Natural killer cell (primary cell): ENCODE data around the gene INPP5F. TPM values are rescaled to one million over a fixed set of nuclear protein-coding genes. Genes with fewer than 3 reads are reported as not detected.

Experiments
- ATAC-seq, 3 donors: fragments of 150-1000 bp in 2 of 3; fragments of 200-7000 bp in 1 of 3; cut with Tn5 transposase; 1 replicate in 1 of 3; 2 replicates in 2 of 3; pipeline ENCODE4 v1.10.0; 2021; ENCODE audit warnings: mild to moderate bottlenecking in 2 of 3, moderate library complexity in 2 of 3
- DNase-seq, 2 donors: peaks; one replicate each; pipeline versions ENCODE4 v3.0.0 to v3.0.0-alpha.2; 2013 to 2021; ENCODE audit warnings: mixed read lengths in 1 of 2
- H3K27ac ChIP-seq: one replicate; pipeline ENCODE4 v1.5.1; 2013; ENCODE audit warnings: mild to moderate bottlenecking, low read length
- H3K27me3 ChIP-seq: one replicate; pipeline ENCODE4 v1.6.1; 2013; ENCODE audit warnings: low read length; ENCODE audit not compliant: control insufficient read depth, insufficient read depth
- H3K36me3 ChIP-seq: one replicate; pipeline ENCODE4 v1.6.1; 2013; ENCODE audit warnings: low read length; ENCODE audit not compliant: control insufficient read depth, insufficient read depth
- H3K4me1 ChIP-seq: one replicate; pipeline ENCODE4 v1.6.1; 2013; ENCODE audit warnings: low read length; ENCODE audit not compliant: control insufficient read depth, insufficient read depth
- H3K4me3 ChIP-seq: one replicate; pipeline ENCODE4 v1.5.1; 2013; ENCODE audit warnings: low read length
- H3K9me3 ChIP-seq: one replicate; pipeline ENCODE4 v1.6.1; 2013; ENCODE audit warnings: low read length; ENCODE audit not compliant: control insufficient read depth, insufficient read depth
- H3K27ac Mint-ChIP-seq, 2 donors: one replicate each; pipeline ENCODE4 v1.8.0; 2022; ENCODE audit warnings: mild to moderate bottlenecking in 2 of 2, mixed read lengths in 2 of 2, moderate library complexity in 1 of 2
- H3K27me3 Mint-ChIP-seq, 2 donors: one replicate each; pipeline ENCODE4 v1.8.0; 2022; ENCODE audit warnings: low read depth in 2 of 2, mixed read lengths in 2 of 2
- H3K36me3 Mint-ChIP-seq: one replicate; pipeline ENCODE4 v1.8.0; 2022; ENCODE audit warnings: mixed read lengths
- H3K4me1 Mint-ChIP-seq, 2 donors: one replicate each; pipeline ENCODE4 v1.8.0; 2022; ENCODE audit warnings: mixed read lengths in 2 of 2
- H3K4me3 Mint-ChIP-seq: one replicate; pipeline ENCODE4 v1.8.0; 2022; ENCODE audit warnings: mild to moderate bottlenecking, moderate library complexity, mixed read lengths
- H3K9me3 Mint-ChIP-seq, 2 donors: one replicate each; pipeline ENCODE4 v1.8.0; 2022; ENCODE audit warnings: mixed read lengths in 2 of 2
- WGBS: methylation state at CpG from one replicate; pipeline ENCODE4 v1.1.7; 2013; ENCODE audit warnings: missing lambda C conversion rate; ENCODE audit not compliant: insufficient coverage; 5-methylcytosine and 5-hydroxymethylcytosine counted together
- intact Hi-C: fragments of 100-400 bp; cut with micrococcal nuclease; formaldehyde crosslinking; loops from one replicate; pipeline ENCODE4 v1.14.2; 2022
- total RNA-seq, 4 donors: library from RNA; stranded (reverse); fragments of 120-200 nt in 1 of 4; gene quantifications; one replicate each; pipeline versions ENCODE4 v1.2.3 to v1.2.4, GENCODE V29; 2013 to 2022
- TF ChIP-seq, protein P1 (sequence below): fragments of 200-600 bp; IDR thresholded peaks from one replicate; pipeline ENCODE4 v1.8.0; 2022; ENCODE audit warnings: antibody characterized with exemption

INPP5F gene
- total RNA-seq, 3 donors from 2014 or later (not counting 1 experiment from before 2014, with no cell fraction given): 12.8 to 18.2 (median 15.8) TPM

GRCh38 chr10:119759832-119760231 lies 34.0 kb downstream of the INPP5F start:
- H3K36me3 Mint-ChIP-seq: no peaks in the 10 kb centered on the region
- DNase-seq (no peak), ATAC-seq (no peak)
- H3K4me3 Mint-ChIP-seq: no peak overlapping the region
- H3K27ac ChIP-seq: no peak overlapping the region
- intact Hi-C loops: no loop called here
- WGBS: 91% methylated on average over 5 of the region's 5 CpGs
- H3K36me3 ChIP-seq: no peaks in the 10 kb centered on the region
- H3K27ac Mint-ChIP-seq: no peak overlapping the region
- no peaks in the 10 kb centered on the region for H3K27me3 ChIP-seq
- H3K4me1 ChIP-seq: no peaks in the 10 kb centered on the region
- no peak overlapping the region for H3K4me3 ChIP-seq
- no peaks in the 10 kb centered on the region for H3K27me3 Mint-ChIP-seq
- no peaks in the 10 kb centered on the region for H3K9me3 Mint-ChIP-seq
- no peaks in the 10 kb centered on the region for H3K9me3 ChIP-seq
- H3K4me1 Mint-ChIP-seq: peaks cover 0 to 20% of the 10 kb centered on the region in 2 donors
- TF ChIP-seq, protein P1, sequence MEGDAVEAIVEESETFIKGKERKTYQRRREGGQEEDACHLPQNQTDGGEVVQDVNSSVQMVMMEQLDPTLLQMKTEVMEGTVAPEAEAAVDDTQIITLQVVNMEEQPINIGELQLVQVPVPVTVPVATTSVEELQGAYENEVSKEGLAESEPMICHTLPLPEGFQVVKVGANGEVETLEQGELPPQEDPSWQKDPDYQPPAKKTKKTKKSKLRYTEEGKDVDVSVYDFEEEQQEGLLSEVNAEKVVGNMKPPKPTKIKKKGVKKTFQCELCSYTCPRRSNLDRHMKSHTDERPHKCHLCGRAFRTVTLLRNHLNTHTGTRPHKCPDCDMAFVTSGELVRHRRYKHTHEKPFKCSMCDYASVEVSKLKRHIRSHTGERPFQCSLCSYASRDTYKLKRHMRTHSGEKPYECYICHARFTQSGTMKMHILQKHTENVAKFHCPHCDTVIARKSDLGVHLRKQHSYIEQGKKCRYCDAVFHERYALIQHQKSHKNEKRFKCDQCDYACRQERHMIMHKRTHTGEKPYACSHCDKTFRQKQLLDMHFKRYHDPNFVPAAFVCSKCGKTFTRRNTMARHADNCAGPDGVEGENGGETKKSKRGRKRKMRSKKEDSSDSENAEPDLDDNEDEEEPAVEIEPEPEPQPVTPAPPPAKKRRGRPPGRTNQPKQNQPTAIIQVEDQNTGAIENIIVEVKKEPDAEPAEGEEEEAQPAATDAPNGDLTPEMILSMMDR: no peak

- 98% methylated on average over 3 of the region's 3 CpGs for WGBS
- intact Hi-C loops: no loop called here
These were observed 35.3 kb downstream of the INPP5F start for GRCh38 chr10:119761106-119761505.

GRCh38 chr10:119762035-119762434 lies 36.2 kb downstream of the INPP5F start:
- no peaks in the 10 kb centered on the region for H3K4me1 ChIP-seq
- Mint-ChIP-seq H3K27ac (no peak overlapping the region), H3K36me3 (no peaks in the 10 kb centered on the region), H3K4me1 (peaks cover 0 to 20% of the 10 kb centered on the region in 2 donors), H3K9me3 (no peaks in the 10 kb centered on the region), H3K4me3 (no peak overlapping the region), H3K27me3 (no peaks in the 10 kb centered on the region)
- TF ChIP-seq, protein P1: no peak
- no peak overlapping the region for H3K4me3 ChIP-seq
- no peaks in the 10 kb centered on the region for H3K27me3 ChIP-seq
- ATAC-seq (no peak), DNase-seq (no peak)
- 100% methylated on average over 3 of the region's 3 CpGs for WGBS
- H3K36me3 ChIP-seq: no peaks in the 10 kb centered on the region
- H3K27ac ChIP-seq: no peak overlapping the region
- no peaks in the 10 kb centered on the region for H3K9me3 ChIP-seq
- intact Hi-C loops: no loop called here

More at GRCh38 chr10:119761106-119761505, 35.3 kb downstream of the INPP5F start:
- H3K4me1 Mint-ChIP-seq: peaks cover 0 to 20% of the 10 kb centered on the region in 2 donors
- Histone ChIP-seq H3K4me3 (no peak overlapping the region), H3K27me3 (no peaks in the 10 kb centered on the region), H3K4me1 (no peaks in the 10 kb centered on the region), H3K27ac (no peak overlapping the region), H3K9me3 (no peaks in the 10 kb centered on the region), H3K36me3 (no peaks in the 10 kb centered on the region)
- DNase-seq: no peak
- no peak for ATAC-seq
- H3K9me3 Mint-ChIP-seq: no peaks in the 10 kb centered on the region
- no peaks in the 10 kb centered on the region for H3K27me3 Mint-ChIP-seq
- TF ChIP-seq, protein P1: no peak
- H3K4me3 Mint-ChIP-seq: no peak overlapping the region
- H3K36me3 Mint-ChIP-seq: no peaks in the 10 kb centered on the region
- H3K27ac Mint-ChIP-seq: no peak overlapping the region
